Ovary (tissue), 9 donors: ENCODE measurements around the gene PARP14. TPM values are rescaled to one million over a fixed set of nuclear protein-coding genes. Genes with fewer than 3 reads are reported as not detected.

Experiments used
- DNase-seq, 5 donors: peaks; one replicate each; pipeline ENCODE4 v3.0.0-alpha.2; 2019 to 2020
- H3K27ac ChIP-seq, 2 donors: fragments of 200-600 bp; one replicate each; pipeline versions ENCODE4 v1.5.1 to v1.8.0; 2019 to 2022
- H3K27me3 ChIP-seq: fragments of 200-600 bp; one replicate; pipeline ENCODE4 v1.8.0; 2022
- H3K36me3 ChIP-seq: fragments of 200-600 bp; sonication (generic); one replicate; pipeline ENCODE4 v1.5.1; 2019
- H3K4me1 ChIP-seq: one replicate; pipeline ENCODE4 v1.8.1; 2013; ENCODE audit warnings: mild to moderate bottlenecking, moderate library complexity; ENCODE audit not compliant: insufficient read depth
- H3K4me3 ChIP-seq: fragments of 200-600 bp; sonication (generic); one replicate; pipeline ENCODE4 v1.5.1; 2017
- H3K9me3 ChIP-seq, 2 donors: fragments of 200-600 bp in 1 of 2; sonication (generic) in 1 of 2; one replicate each; pipeline versions ENCODE4 v1.5.1 to v1.8.1; 2013 to 2019; ENCODE audit warnings: mild to moderate bottlenecking in 1 of 2, moderate library complexity in 1 of 2
- CTCF ChIP-seq, 3 donors: fragments of 450-650 bp in 2 of 3; fragments of 200-600 bp in 1 of 3; IDR thresholded peaks; one replicate each; pipeline versions ENCODE4 v1.5.1 to v1.8.0; 2016 to 2022; ENCODE audit warnings: antibody characterized with exemption in 3 of 3, mild to moderate bottlenecking in 1 of 3
- EP300 ChIP-seq: sonication (generic); formaldehyde crosslinking; IDR thresholded peaks from one replicate; pipeline ENCODE4 v1.6.1; 2017; ENCODE audit warnings: antibody characterized with exemption
- POLR2A ChIP-seq: fragments of 450-650 bp; IDR thresholded peaks from one replicate; pipeline ENCODE4 v1.6.1; 2017; ENCODE audit warnings: antibody characterized with exemption, mild to moderate bottlenecking, moderate library complexity
- WGBS, 3 donors: extraction: QIAGEN DNeasy Blood & Tissue Kit in 1 of 3; methylation state at CpG; one replicate each; pipeline versions ENCODE4 v1.1.5 to v1.1.7; 2013 to 2017; 5-methylcytosine and 5-hydroxymethylcytosine counted together
- intact Hi-C, 4 donors: fragments of 100-400 bp; cut with DNase I; formaldehyde crosslinking; loops; one replicate each; pipeline versions ENCODE4 v1.11.0 to v1.15.1; 2022 to 2023
- polyA plus RNA-seq, 2 donors: library from polyadenylated mRNA; stranded (reverse); fragments of 200-250 nt in 1 of 2; fragments of 350-450 nt in 1 of 2; fragmentation: Illumina TruSeq in 1 of 2; extraction: RNeasy Lipid Tissue Mini Kit (QIAGEN cat#74804) in 1 of 2; gene quantifications; one replicate each; pipeline ENCODE4 v1.2.3, GENCODE V29; 2013 to 2014
- total RNA-seq, 7 donors: library from RNA; depleted of rRNA in 2 of 7; stranded (reverse); fragments of >200 nt in 2 of 7; fragmentation: NEBNext Ultra II Directional in 3 of 7; extraction: Animal tissue kit (Norgen Biotek cat#: 25700) in 3 of 7; gene quantifications; one replicate each; pipeline versions ENCODE4 v1.1.0 to v1.2.4, GENCODE V29; 2016 to 2023
- donor health status: DM: no; HTN: no; CAD: no; lungs with moderate emphysema.
- donor health status: DM: no; HTN: no; CAD: no.
- donor health status: Bipolar disorder and iron deficiency.
- donor health status: DM: yes; HTN: yes; CAD: no.
- donor health status: DM: no; HTN: no; CAD: no.
- donor health status: DM: yes; HTN: yes; CAD: no.

PARP14 gene
- total and polyA plus RNA-seq, 9 donors: 9.3 to 41.3 (median 27.5) TPM

- no peaks in the 10 kb centered on the region for H3K36me3 ChIP-seq
- H3K27me3 ChIP-seq: no peaks in the 10 kb centered on the region
- DNase-seq: no peak
- no peaks in the 10 kb centered on the region for H3K4me1 ChIP-seq
- H3K27ac ChIP-seq: no peak overlapping the region
- H3K9me3 ChIP-seq: no peaks in the 10 kb centered on the region
- H3K4me3 ChIP-seq: no peak overlapping the region
- TF ChIP-seq CTCF (IDR thresholded peaks at IDR 0.05): no peak
- TF ChIP-seq POLR2A: no peak
- no peak for TF ChIP-seq EP300
- intact Hi-C loops: no loop called here
- 95 to 98% (median 96%) methylated on average over 1 of the region's 1 CpG for WGBS, 3 donors
Measured at GRCh38 chr3:122772827-122773226, 92.2 kb downstream of the PARP14 start.

GRCh38 chr3:122773944-122774509 lies 93.4 kb downstream of the PARP14 start:
- WGBS, 3 donors: 71 to 82% (median 74%) methylated on average over 3 of the region's 3 CpGs
- H3K4me1 ChIP-seq: no peaks in the 10 kb centered on the region

GRCh38 chr3:122774564-122774963 lies 93.9 kb downstream of the PARP14 start:
- H3K36me3 ChIP-seq: no peaks in the 10 kb centered on the region
- no peak overlapping the region for H3K27ac ChIP-seq
- no peak for TF ChIP-seq EP300
- no peak for TF ChIP-seq CTCF (IDR thresholded peaks at IDR 0.05)
- no peak for TF ChIP-seq POLR2A
- H3K9me3 ChIP-seq: no peaks in the 10 kb centered on the region
- H3K4me1 ChIP-seq: no peaks in the 10 kb centered on the region
- H3K27me3 ChIP-seq: no peaks in the 10 kb centered on the region
- intact Hi-C loops: no loop called here
- 92 to 97% (median 94%) methylated on average over 3 of the region's 3 CpGs for WGBS, 3 donors
- no peak overlapping the region for H3K4me3 ChIP-seq
- no peak for DNase-seq

More at GRCh38 chr3:122773944-122774509, 93.4 kb downstream of the PARP14 start:
- H3K36me3 ChIP-seq: no peaks in the 10 kb centered on the region
- intact Hi-C loops: no loop called here
- H3K27me3 ChIP-seq: no peaks in the 10 kb centered on the region
- DNase-seq: no peak
- H3K4me3 ChIP-seq: no peak overlapping the region
- TF ChIP-seq POLR2A: no peak
- TF ChIP-seq EP300: no peak
- no peak for TF ChIP-seq CTCF (IDR thresholded peaks at IDR 0.05)
- H3K27ac ChIP-seq: no peak overlapping the region
- H3K9me3 ChIP-seq: no peaks in the 10 kb centered on the region

- Histone ChIP-seq H3K4me1 (no peaks in the 10 kb centered on the region), H3K36me3 (no peaks in the 10 kb centered on the region), H3K27me3 (no peaks in the 10 kb centered on the region), H3K4me3 (no peak overlapping the region), H3K27ac (no peak overlapping the region), H3K9me3 (no peaks in the 10 kb centered on the region)
- 64 to 85% (median 73%) methylated on average over 5 of the region's 5 CpGs for WGBS, 3 donors
- no peak for DNase-seq
- TF ChIP-seq EP300 (no peak), POLR2A (no peak), CTCF (IDR thresholded peaks at IDR 0.05) (no peak)
- intact Hi-C loops: no loop called here
Measured at GRCh38 chr3:122776675-122777468, 96.2 kb downstream of the PARP14 start.
